Hepatocyte (in vitro differentiated cells): ENCODE results near the gene MAP9. TPM values are rescaled to one million over a fixed set of nuclear protein-coding genes. Genes with fewer than 3 reads are reported as not detected.

ENCODE experiments used
- DNase-seq: peaks from one replicate; pipeline ENCODE4 v3.0.0-alpha.2; 2016; ENCODE audit warnings: low spot score
- H2AFZ ChIP-seq: fragments of 200-600 bp; sonication (generic); 2 replicates; pipeline ENCODE4 v1.6.0; 2016; ENCODE audit warnings: antibody characterized with exemption, mild to moderate bottlenecking
- H3K27ac ChIP-seq: fragments of 200-600 bp; sonication (generic); 2 replicates; pipeline ENCODE4 v1.5.1; 2016; ENCODE audit warnings: mild to moderate bottlenecking
- H3K27me3 ChIP-seq: fragments of 200-600 bp; sonication (generic); 2 replicates; pipeline ENCODE4 v1.6.1; 2016
- H3K36me3 ChIP-seq: fragments of 200-600 bp; sonication (generic); replicated peaks from 2 replicates; pipeline ENCODE4 v1.5.1; 2016; ENCODE audit warnings: low read depth; ENCODE audit not compliant: insufficient read depth
- H3K4me1 ChIP-seq: fragments of 200-600 bp; sonication (generic); 2 replicates; pipeline ENCODE4 v1.5.1; 2016; ENCODE audit warnings: mild to moderate bottlenecking, moderate library complexity; ENCODE audit not compliant: insufficient read depth
- H3K4me2 ChIP-seq: fragments of 200-600 bp; sonication (generic); 2 replicates; pipeline ENCODE4 v1.6.0; 2016
- H3K4me3 ChIP-seq: fragments of 200-600 bp; sonication (generic); 2 replicates; pipeline ENCODE4 v1.5.1; 2016; ENCODE audit warnings: mild to moderate bottlenecking
- H3K79me2 ChIP-seq: fragments of 200-600 bp; sonication (generic); 2 replicates; pipeline ENCODE4 v1.6.0; 2017; ENCODE audit warnings: mild to moderate bottlenecking
- H3K9me2 ChIP-seq: fragments of 200-600 bp; sonication (generic); replicated peaks from 2 replicates; pipeline ENCODE4 v1.6.0; 2017; ENCODE audit warnings: mild to moderate bottlenecking; ENCODE audit not compliant: insufficient read depth
- H3K9me3 ChIP-seq: fragments of 200-600 bp; sonication (generic); 2 replicates; pipeline ENCODE4 v1.5.1; 2016; ENCODE audit warnings: low read depth, mild to moderate bottlenecking
- H4K20me1 ChIP-seq: fragments of 200-600 bp; sonication (generic); 2 replicates; pipeline ENCODE4 v1.6.0; 2016; ENCODE audit warnings: mild to moderate bottlenecking; ENCODE audit not compliant: insufficient read depth, poor library complexity, severe bottlenecking
- CTCF ChIP-seq: fragments of 200-600 bp; sonication (generic); IDR thresholded peaks from 2 replicates; pipeline ENCODE4 v1.5.1; 2016; ENCODE audit warnings: antibody characterized with exemption, mild to moderate bottlenecking; ENCODE audit not compliant: poor library complexity
- EZH2 ChIP-seq: fragments of 200-600 bp; sonication (generic); IDR thresholded peaks from 2 replicates; pipeline ENCODE4 v1.6.1; 2016; ENCODE audit warnings: antibody characterized with exemption, mild to moderate bottlenecking, borderline replicate concordance
- EZH2phosphoT487 ChIP-seq: fragments of 200-600 bp; sonication (generic); IDR thresholded peaks from one replicate; pipeline ENCODE4 v1.6.1; 2018; ENCODE audit warnings: antibody characterized with exemption, mild to moderate bottlenecking, low read depth, moderate library complexity; ENCODE audit not compliant: unreplicated experiment, severe bottlenecking
- WGBS: methylation state at CpG from one replicate; pipeline ENCODE4 v1.1.6; 2016; ENCODE audit warnings: low lambda C conversion rate; ENCODE audit errors: missing lambda C conversion rate; 5-methylcytosine and 5-hydroxymethylcytosine counted together
- polyA plus RNA-seq: library from polyadenylated mRNA; unstranded; fragments of >200 nt; fragmentation: Nextera tagmentation; extraction: Ambion mirVana; gene quantifications from 2 replicates; pipeline ENCODE4 v1.2.1, GENCODE V29; 2016
- total RNA-seq: library from RNA; depleted of rRNA; stranded (reverse); fragments of >200 nt; gene quantifications from 2 replicates; pipeline ENCODE4 v1.2.3, GENCODE V29; 2014

MAP9 gene
- total and polyA plus RNA-seq, 2 experiments from 2014 or later, result 26.7 to 27.6 TPM

DNA sequence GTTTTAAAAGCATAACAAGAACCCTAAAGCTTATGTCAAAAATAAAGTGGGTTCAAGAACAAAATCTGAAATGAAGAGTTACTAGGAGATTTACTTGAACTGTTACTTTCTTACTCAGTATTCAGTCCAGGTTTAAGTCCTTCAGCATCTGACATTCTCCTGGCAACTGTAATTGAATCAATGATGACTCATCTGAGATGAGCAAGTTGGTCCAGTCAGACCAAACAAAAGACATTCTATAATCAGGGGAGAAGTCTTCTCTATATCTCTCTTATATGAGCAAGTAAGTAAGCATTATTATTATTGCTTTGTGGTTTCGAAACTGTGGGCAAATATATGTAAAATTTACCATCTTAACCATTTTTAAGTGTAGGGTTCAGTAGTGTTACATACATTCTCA, 34.6 kb downstream of the MAP9 start:
- H4K20me1 ChIP-seq, result no peaks in the 10 kb centered on the region
- H3K4me3 ChIP-seq, result no peak overlapping the region
- H3K4me1 ChIP-seq, result no peaks in the 10 kb centered on the region
- TF ChIP-seq EZH2phosphoT487 (no peak), EZH2 (no peak), CTCF (no peak)
- H3K27ac ChIP-seq, result no peak overlapping the region
- no peak overlapping the region for H2AFZ ChIP-seq
- H3K4me2 ChIP-seq, result no peak overlapping the region
- no peaks in the 10 kb centered on the region for H3K79me2 ChIP-seq
- H3K9me3 ChIP-seq, result peaks cover 6% of the 10 kb centered on the region
- WGBS, result 92% methylated on average over 1 of the region's 1 CpG
- DNase-seq, result no peak
- no peaks in the 10 kb centered on the region for H3K36me3 ChIP-seq
- no peaks in the 10 kb centered on the region for H3K27me3 ChIP-seq
- no peaks in the 10 kb centered on the region for H3K9me2 ChIP-seq

DNA sequence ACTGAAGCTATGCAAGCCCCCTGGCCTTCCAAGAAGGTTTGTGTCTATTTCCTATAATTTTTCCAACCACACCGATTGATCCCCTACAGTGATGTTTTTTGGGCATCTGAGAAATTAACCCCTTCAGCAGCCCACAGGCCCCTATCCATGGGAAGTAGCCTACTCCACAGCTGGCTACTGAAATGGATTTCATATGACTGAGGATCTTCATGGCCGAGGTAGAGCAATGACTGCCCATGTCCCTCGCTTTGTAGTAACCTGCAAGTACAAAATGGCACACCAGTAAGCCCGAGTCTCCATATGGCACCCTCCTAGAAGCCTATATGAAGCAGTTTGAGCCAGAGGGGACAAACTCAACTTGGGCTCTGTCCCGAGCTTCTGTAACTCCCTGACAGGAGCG, 36.8 kb downstream of the MAP9 start:
- DNase-seq, result no peak
- Histone ChIP-seq H3K36me3 (no peaks in the 10 kb centered on the region), H3K27me3 (no peaks in the 10 kb centered on the region), H3K4me1 (no peaks in the 10 kb centered on the region), H3K4me2 (no peak overlapping the region), H3K9me2 (no peaks in the 10 kb centered on the region), H3K27ac (no peak overlapping the region), H2AFZ (no peak overlapping the region), H4K20me1 (no peaks in the 10 kb centered on the region), H3K9me3 (peaks cover 6% of the 10 kb centered on the region), H3K79me2 (no peaks in the 10 kb centered on the region), H3K4me3 (no peak overlapping the region)
- TF ChIP-seq EZH2 (no peak), EZH2phosphoT487 (no peak), CTCF (no peak)
- 97% methylated on average over 6 of the region's 6 CpGs for WGBS

DNA sequence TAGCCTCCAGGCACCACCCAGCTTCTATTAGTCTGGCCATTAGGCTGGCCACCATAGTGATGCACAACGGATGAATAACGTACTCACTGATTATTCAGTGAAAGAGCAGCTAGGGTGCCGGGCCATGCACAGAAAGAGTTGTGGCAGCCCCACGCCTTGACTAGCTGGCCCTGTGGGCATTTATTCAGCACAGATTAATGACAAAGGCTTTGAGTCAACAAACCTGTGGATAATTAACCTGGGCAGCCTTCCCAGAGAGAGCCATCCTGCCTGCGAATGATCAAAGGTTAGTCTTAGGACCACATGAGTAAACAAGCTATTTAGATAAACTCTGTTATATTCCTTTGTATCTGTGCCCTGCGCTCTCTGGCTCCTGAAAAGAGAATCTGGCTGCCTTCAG, 37.2 kb downstream of the MAP9 start:
- H3K9me2 ChIP-seq, result no peaks in the 10 kb centered on the region
- H3K4me3 ChIP-seq, result no peak overlapping the region
- no peak overlapping the region for H3K4me2 ChIP-seq
- H3K27me3 ChIP-seq, result no peaks in the 10 kb centered on the region
- no peaks in the 10 kb centered on the region for H3K4me1 ChIP-seq
- DNase-seq, result peak; percentile 7
- H3K27ac ChIP-seq, result no peak overlapping the region
- no peak overlapping the region for H2AFZ ChIP-seq
- 70% methylated on average over 6 of the region's 6 CpGs for WGBS
- no peaks in the 10 kb centered on the region for H4K20me1 ChIP-seq
- no peak for TF ChIP-seq EZH2phosphoT487
- no peak for TF ChIP-seq CTCF
- no peak for TF ChIP-seq EZH2
- H3K79me2 ChIP-seq, result no peaks in the 10 kb centered on the region
- no peaks in the 10 kb centered on the region for H3K36me3 ChIP-seq
- peaks cover 6% of the 10 kb centered on the region for H3K9me3 ChIP-seq

GRCh38 chr4:155338196-155338595, 38.6 kb downstream of the MAP9 start:
- Histone ChIP-seq H3K4me2 (no peak overlapping the region), H3K9me3 (peaks cover 6% of the 10 kb centered on the region), H2AFZ (no peak overlapping the region), H3K9me2 (no peaks in the 10 kb centered on the region), H3K4me1 (no peaks in the 10 kb centered on the region), H3K27me3 (no peaks in the 10 kb centered on the region), H3K4me3 (no peak overlapping the region), H4K20me1 (no peaks in the 10 kb centered on the region), H3K79me2 (no peaks in the 10 kb centered on the region), H3K36me3 (no peaks in the 10 kb centered on the region), H3K27ac (no peak overlapping the region)
- 100% methylated on average over 1 of the region's 1 CpG for WGBS
- TF ChIP-seq EZH2phosphoT487, result no peak
- no peak for TF ChIP-seq EZH2
- TF ChIP-seq CTCF, result no peak
- no peak for DNase-seq
